GM23248 (cell line): ENCODE data around the gene KRTAP9-6.

Experiments used
- EZH2 ChIP-seq: fragments of 200-600 bp; sonication (generic); IDR thresholded peaks from 2 replicates; pipeline ENCODE4 v1.6.1; 2018; ENCODE audit warnings: antibody characterized with exemption, mild to moderate bottlenecking; ENCODE audit not compliant: insufficient read depth, poor library complexity, severe bottlenecking
- EZH2phosphoT487 ChIP-seq: fragments of 200-600 bp; sonication (generic); IDR thresholded peaks from 2 replicates; pipeline ENCODE4 v1.6.1; 2018; ENCODE audit warnings: antibody characterized with exemption, moderate library complexity, mild to moderate bottlenecking, low read depth; ENCODE audit not compliant: insufficient read depth

DNA sequence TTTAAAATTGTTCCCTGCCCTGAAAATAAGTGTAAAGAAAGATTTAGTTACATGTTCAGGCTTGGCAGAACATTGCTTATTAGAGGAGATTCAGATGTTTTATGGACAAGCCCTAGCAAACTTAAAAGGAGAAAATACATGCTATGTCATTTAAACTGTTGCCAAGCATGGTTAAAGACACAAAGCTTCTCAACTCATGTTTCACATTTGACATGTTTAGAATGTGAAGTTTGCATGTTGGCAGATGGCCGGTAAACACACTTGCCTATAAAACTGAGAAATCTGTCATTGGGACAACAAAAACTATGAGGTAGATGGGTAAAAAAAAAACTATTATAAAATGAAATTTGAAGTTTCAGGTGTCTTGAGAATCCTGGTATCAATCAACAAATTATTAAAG, 31.7 kb downstream of the KRTAP9-6 start:
- TF ChIP-seq EZH2, result no peak
- TF ChIP-seq EZH2phosphoT487, result no peak
